HG02885 (cell line): ENCODE data around the gene FOXK1.
"Not testable (repeated sequence)": the region's sequence is repeated elsewhere in the genome, so short reads cannot be mapped to it uniquely, and the experiment has no call there.

Experiments
- ATAC-seq: cut with Tn5 transposase; IDR thresholded peaks from one replicate; pipeline ENCODE4 v1.9.1; 2021; ENCODE audit warnings: mild to moderate bottlenecking; ENCODE audit not compliant: unreplicated experiment, poor library complexity

FOXK1 gene

GRCh38 chr7:4665661-4666060 is 16.4 kb upstream of the FOXK1 start:
- ATAC-seq, result no peak

- no peak for ATAC-seq
Observed at GRCh38 chr7:4667776-4668509, 14.2 kb upstream of the FOXK1 start.

- no peak for ATAC-seq
Observed at GRCh38 chr7:4668510-4668847, 13.6 kb upstream of the FOXK1 start.

GRCh38 chr7:4670791-4671190 is 11.3 kb upstream of the FOXK1 start:
- ATAC-seq, result no peak

- no peak for ATAC-seq
Observed at GRCh38 chr7:4675771-4676367, 6.2 kb upstream of the FOXK1 start.

GRCh38 chr7:4677518-4677917 is 4.6 kb upstream of the FOXK1 start:
- not testable (repeated sequence) for ATAC-seq

- ATAC-seq, result no peak
Observed at GRCh38 chr7:4681218-4681851, 760 bp upstream of the FOXK1 start.

GRCh38 chr7:4682621-4683042 is 537 bp downstream of the FOXK1 start:
- ATAC-seq, result peak; percentile 41

- ATAC-seq, result no peak
Observed at GRCh38 chr7:4683043-4683883, 1.2 kb downstream of the FOXK1 start.

GRCh38 chr7:4683884-4684565 is 1.9 kb downstream of the FOXK1 start:
- ATAC-seq, result peak; percentile 25

- no peak for ATAC-seq
Observed at GRCh38 chr7:4684846-4685245, 2.8 kb downstream of the FOXK1 start.

GRCh38 chr7:4685676-4686075 is 3.6 kb downstream of the FOXK1 start:
- ATAC-seq, result not testable (repeated sequence)

GRCh38 chr7:4687956-4688355 is 5.9 kb downstream of the FOXK1 start:
- no peak for ATAC-seq

- ATAC-seq, result no peak
Observed at GRCh38 chr7:4689151-4689550, 7.1 kb downstream of the FOXK1 start.

GRCh38 chr7:4689668-4690067 is 7.6 kb downstream of the FOXK1 start:
- ATAC-seq, result peak; percentile 63

- ATAC-seq, result no peak
Observed at GRCh38 chr7:4690953-4691856, 9.1 kb downstream of the FOXK1 start.

GRCh38 chr7:4692055-4692454 is 10.0 kb downstream of the FOXK1 start:
- ATAC-seq, result no peak

- not testable (repeated sequence) for ATAC-seq
Observed at GRCh38 chr7:4692622-4693021, 10.5 kb downstream of the FOXK1 start.

- no peak for ATAC-seq
Observed at GRCh38 chr7:4693152-4693551, 11.1 kb downstream of the FOXK1 start.
